Measurements from ENCODE around the gene MARCKSL1. TPM values are rescaled to one million over a fixed set of nuclear protein-coding genes. Genes with fewer than 3 reads are reported as not detected.
A peak's percentile ranks its signal among the peaks of the same experiment; 100 is the strongest.

MARCKSL1 gene
- total and polyA plus RNA-seq, 2 of the 13 experiments (the other 11 are each of a cell fraction or from before 2014, with no cell fraction given), result 81.9 to 155 TPM

DNA sequence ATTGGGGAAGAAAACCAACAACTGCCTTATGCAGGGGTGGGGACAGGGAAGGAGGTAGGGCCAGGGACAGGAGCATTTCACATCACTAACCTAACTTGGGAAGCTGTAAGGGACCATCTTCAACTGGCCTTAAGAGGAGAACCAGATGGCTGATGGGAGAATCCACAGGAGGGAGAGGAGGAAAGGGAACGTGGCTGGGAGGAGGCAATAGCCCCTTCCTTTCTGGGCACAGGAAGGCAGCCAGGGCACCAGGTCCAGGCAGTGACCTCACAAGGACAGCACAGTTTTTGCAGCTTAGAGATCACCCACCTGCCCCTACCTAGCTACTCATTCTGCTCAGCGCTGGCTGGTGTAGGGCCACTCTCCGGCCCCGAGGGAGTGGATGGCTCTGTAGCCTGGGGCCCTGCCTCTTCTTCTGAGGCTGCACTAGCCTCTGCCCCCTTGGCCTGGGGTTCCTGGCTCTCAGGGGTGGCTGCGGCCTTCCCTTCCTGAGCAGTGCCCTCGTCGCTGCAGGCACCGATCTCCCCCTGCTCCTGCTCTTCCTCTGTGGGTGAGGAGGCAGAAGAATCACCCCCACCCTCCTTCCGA lies 1.7 kb downstream of the MARCKSL1 start (continued):
- TF ChIP-seq, protein P1, sequence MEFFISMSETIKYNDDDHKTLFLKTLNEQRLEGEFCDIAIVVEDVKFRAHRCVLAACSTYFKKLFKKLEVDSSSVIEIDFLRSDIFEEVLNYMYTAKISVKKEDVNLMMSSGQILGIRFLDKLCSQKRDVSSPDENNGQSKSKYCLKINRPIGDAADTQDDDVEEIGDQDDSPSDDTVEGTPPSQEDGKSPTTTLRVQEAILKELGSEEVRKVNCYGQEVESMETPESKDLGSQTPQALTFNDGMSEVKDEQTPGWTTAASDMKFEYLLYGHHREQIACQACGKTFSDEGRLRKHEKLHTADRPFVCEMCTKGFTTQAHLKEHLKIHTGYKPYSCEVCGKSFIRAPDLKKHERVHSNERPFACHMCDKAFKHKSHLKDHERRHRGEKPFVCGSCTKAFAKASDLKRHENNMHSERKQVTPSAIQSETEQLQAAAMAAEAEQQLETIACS (CRISPR knock-in tag; IDR thresholded peaks at IDR 0.05), result 0 out of 2 replicates have a peak, but pooled peaks have one; percentile 32
- TF ChIP-seq KDM1A (CRISPR knock-in tag; IDR thresholded peaks at IDR 0.05), result peak; percentile 9; the same call in 1 of the 2 replicates
- no peak for TF ChIP-seq TMF1 (CRISPR knock-in tag; IDR thresholded peaks at IDR 0.05; ENCODE audit: low read depth)
- TF ChIP-seq SCMH1 (CRISPR knock-in tag; IDR thresholded peaks at IDR 0.05; ENCODE audit: borderline replicate concordance), result no peak
- no peak for TF ChIP-seq FOXK1 (CRISPR knock-in tag; IDR thresholded peaks at IDR 0.05; ENCODE audit: borderline replicate concordance, low read depth)
- TF ChIP-seq, protein P2, sequence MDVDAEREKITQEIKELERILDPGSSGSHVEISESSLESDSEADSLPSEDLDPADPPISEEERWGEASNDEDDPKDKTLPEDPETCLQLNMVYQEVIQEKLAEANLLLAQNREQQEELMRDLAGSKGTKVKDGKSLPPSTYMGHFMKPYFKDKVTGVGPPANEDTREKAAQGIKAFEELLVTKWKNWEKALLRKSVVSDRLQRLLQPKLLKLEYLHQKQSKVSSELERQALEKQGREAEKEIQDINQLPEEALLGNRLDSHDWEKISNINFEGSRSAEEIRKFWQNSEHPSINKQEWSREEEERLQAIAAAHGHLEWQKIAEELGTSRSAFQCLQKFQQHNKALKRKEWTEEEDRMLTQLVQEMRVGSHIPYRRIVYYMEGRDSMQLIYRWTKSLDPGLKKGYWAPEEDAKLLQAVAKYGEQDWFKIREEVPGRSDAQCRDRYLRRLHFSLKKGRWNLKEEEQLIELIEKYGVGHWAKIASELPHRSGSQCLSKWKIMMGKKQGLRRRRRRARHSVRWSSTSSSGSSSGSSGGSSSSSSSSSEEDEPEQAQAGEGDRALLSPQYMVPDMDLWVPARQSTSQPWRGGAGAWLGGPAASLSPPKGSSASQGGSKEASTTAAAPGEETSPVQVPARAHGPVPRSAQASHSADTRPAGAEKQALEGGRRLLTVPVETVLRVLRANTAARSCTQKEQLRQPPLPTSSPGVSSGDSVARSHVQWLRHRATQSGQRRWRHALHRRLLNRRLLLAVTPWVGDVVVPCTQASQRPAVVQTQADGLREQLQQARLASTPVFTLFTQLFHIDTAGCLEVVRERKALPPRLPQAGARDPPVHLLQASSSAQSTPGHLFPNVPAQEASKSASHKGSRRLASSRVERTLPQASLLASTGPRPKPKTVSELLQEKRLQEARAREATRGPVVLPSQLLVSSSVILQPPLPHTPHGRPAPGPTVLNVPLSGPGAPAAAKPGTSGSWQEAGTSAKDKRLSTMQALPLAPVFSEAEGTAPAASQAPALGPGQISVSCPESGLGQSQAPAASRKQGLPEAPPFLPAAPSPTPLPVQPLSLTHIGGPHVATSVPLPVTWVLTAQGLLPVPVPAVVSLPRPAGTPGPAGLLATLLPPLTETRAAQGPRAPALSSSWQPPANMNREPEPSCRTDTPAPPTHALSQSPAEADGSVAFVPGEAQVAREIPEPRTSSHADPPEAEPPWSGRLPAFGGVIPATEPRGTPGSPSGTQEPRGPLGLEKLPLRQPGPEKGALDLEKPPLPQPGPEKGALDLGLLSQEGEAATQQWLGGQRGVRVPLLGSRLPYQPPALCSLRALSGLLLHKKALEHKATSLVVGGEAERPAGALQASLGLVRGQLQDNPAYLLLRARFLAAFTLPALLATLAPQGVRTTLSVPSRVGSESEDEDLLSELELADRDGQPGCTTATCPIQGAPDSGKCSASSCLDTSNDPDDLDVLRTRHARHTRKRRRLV (CRISPR knock-in tag; IDR thresholded peaks at IDR 0.05), result no peak
- TF ChIP-seq LCORL (IDR thresholded peaks at IDR 0.05), result no peak
- TF ChIP-seq LCORL (CRISPR knock-in tag; IDR thresholded peaks at IDR 0.05), result no peak
- peak; percentile 25; the same call in 1 of the 2 replicates for TF ChIP-seq ZNF605 (CRISPR knock-in tag; IDR thresholded peaks at IDR 0.05)
- TF ChIP-seq, protein P3, sequence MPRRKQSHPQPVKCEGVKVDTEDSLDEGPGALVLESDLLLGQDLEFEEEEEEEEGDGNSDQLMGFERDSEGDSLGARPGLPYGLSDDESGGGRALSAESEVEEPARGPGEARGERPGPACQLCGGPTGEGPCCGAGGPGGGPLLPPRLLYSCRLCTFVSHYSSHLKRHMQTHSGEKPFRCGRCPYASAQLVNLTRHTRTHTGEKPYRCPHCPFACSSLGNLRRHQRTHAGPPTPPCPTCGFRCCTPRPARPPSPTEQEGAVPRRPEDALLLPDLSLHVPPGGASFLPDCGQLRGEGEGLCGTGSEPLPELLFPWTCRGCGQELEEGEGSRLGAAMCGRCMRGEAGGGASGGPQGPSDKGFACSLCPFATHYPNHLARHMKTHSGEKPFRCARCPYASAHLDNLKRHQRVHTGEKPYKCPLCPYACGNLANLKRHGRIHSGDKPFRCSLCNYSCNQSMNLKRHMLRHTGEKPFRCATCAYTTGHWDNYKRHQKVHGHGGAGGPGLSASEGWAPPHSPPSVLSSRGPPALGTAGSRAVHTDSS (CRISPR knock-in tag; conservative IDR thresholded peaks at IDR 0.05), result no peak
- TF ChIP-seq KDM5B (CRISPR knock-in tag; IDR thresholded peaks at IDR 0.05; ENCODE audit: borderline replicate concordance), result 0 out of 2 replicates have a peak, but pooled peaks have one; percentile 28
- TF ChIP-seq ZBTB7A (CRISPR knock-in tag; IDR thresholded peaks at IDR 0.05), result 0 out of 2 replicates have a peak, but pooled peaks have one; percentile 12
- TF ChIP-seq, protein P4, sequence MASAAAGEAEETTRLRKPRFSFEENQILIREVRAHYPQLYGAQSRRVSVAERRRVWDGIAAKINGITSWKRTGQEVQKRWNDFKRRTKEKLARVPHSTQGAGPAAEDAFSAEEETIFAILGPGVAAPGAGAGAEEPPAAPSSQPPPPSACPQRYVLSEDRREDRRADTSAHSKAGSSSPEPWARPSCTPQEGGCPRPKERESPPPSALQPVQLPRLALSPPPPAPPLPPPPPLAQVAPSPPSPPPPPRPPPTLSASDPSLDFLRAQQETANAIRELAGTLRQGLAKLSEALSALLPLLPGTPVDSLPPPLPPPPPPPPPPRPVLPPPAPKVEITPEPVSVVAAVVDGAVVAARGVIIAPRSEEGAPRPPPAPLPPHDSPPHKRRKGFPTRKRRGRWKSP (CRISPR knock-in tag; IDR thresholded peaks at IDR 0.05), result no peak
- no peak for TF ChIP-seq ZNF792 (CRISPR knock-in tag; IDR thresholded peaks at IDR 0.05)
- TF ChIP-seq GFI1 (CRISPR knock-in tag; IDR thresholded peaks at IDR 0.05; ENCODE audit: borderline replicate concordance), result peak; percentile 61; the same call in 1 of the 2 replicates
- TF ChIP-seq RXRA (CRISPR knock-in tag; IDR thresholded peaks at IDR 0.05), result no peak
- TF ChIP-seq, protein P5, sequence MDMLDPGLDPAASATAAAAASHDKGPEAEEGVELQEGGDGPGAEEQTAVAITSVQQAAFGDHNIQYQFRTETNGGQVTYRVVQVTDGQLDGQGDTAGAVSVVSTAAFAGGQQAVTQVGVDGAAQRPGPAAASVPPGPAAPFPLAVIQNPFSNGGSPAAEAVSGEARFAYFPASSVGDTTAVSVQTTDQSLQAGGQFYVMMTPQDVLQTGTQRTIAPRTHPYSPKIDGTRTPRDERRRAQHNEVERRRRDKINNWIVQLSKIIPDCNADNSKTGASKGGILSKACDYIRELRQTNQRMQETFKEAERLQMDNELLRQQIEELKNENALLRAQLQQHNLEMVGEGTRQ (IDR thresholded peaks at IDR 0.05; ENCODE audit: low read depth, low read length), result no peak
- TF ChIP-seq, protein P5 (CRISPR knock-in tag; IDR thresholded peaks at IDR 0.05; ENCODE audit: borderline replicate concordance), result no peak

Data from HepG2 (cell line).